Esophagus squamous epithelium (tissue), 5 donors: ENCODE data around the gene GNPTG. TPM values are rescaled to one million over a fixed set of nuclear protein-coding genes. Genes with fewer than 3 reads are reported as not detected.
A peak's percentile ranks its signal among the peaks of the same experiment; 100 is the strongest.

Experiments used
- DNase-seq: peaks from one replicate; lab custom pipeline; 2025; lab: John Stamatoyannopoulos, UW
- H3K27ac ChIP-seq, 4 donors: fragments of 200-600 bp; sonication (generic); one replicate each; pipeline ENCODE4 v1.5.1; 2016 to 2019; ENCODE audit warnings: mild to moderate bottlenecking in 1 of 4
- H3K27me3 ChIP-seq, 4 donors: fragments of 200-600 bp; sonication (generic); 1 replicate in 3 of 4; 2 replicates in 1 of 4; pipeline versions ENCODE4 v1.5.1 to v1.6.0; 2017 to 2021; ENCODE audit warnings: antibody characterized with exemption in 1 of 4
- H3K36me3 ChIP-seq, 3 donors: fragments of 200-600 bp; sonication (generic); one replicate each; pipeline ENCODE4 v1.5.1; 2016 to 2019
- H3K4me1 ChIP-seq, 3 donors: fragments of 200-600 bp; sonication (generic); one replicate each; pipeline ENCODE4 v1.5.1; 2017 to 2019
- H3K4me3 ChIP-seq, 4 donors: fragments of 200-600 bp; sonication (generic); 1 replicate in 3 of 4; 2 replicates in 1 of 4; pipeline ENCODE4 v1.5.1; 2016 to 2019; ENCODE audit warnings: mild to moderate bottlenecking in 2 of 4, moderate library complexity in 1 of 4
- H3K9me3 ChIP-seq, 3 donors: fragments of 200-600 bp; sonication (generic); one replicate each; pipeline ENCODE4 v1.5.1; 2016 to 2019
- POLR2A ChIP-seq, 4 donors: fragments of 450-650 bp; IDR thresholded peaks; one replicate each; pipeline ENCODE4 v1.6.1; 2017; ENCODE audit warnings: antibody characterized with exemption in 4 of 4, mild to moderate bottlenecking in 4 of 4, moderate library complexity in 3 of 4
- WGBS, 2 donors: methylation state at CpG; one replicate each; pipeline ENCODE4 v1.1.5; 2018; 5-methylcytosine and 5-hydroxymethylcytosine counted together
- intact Hi-C: fragments of 100-400 bp; cut with DNase I; formaldehyde crosslinking; loops from one replicate; pipeline ENCODE4 v1.15.0; 2022
- total RNA-seq, 4 donors: library from RNA; depleted of rRNA; stranded (reverse); fragments of >200 nt; gene quantifications; one replicate each; pipeline ENCODE4 v1.1.0, GENCODE V29; 2016
- TF ChIP-seq, protein P1 (sequence below), 6 experiments: fragments of 450-650 bp in 4 of 6; fragments of 200-600 bp in 2 of 6; sonication (generic) in 2 of 6; IDR thresholded peaks; one replicate each; pipeline ENCODE4 v1.5.1; 2016 to 2019; ENCODE audit warnings: antibody characterized with exemption in 6 of 6, mild to moderate bottlenecking in 4 of 6, moderate library complexity in 4 of 6
- donor health status: DM: yes; HTN: yes; CAD: no.

The GNPTG gene
- total RNA-seq, 4 donors from 2014 or later: 21.6 to 46.9 (median 37.8) TPM

DNA sequence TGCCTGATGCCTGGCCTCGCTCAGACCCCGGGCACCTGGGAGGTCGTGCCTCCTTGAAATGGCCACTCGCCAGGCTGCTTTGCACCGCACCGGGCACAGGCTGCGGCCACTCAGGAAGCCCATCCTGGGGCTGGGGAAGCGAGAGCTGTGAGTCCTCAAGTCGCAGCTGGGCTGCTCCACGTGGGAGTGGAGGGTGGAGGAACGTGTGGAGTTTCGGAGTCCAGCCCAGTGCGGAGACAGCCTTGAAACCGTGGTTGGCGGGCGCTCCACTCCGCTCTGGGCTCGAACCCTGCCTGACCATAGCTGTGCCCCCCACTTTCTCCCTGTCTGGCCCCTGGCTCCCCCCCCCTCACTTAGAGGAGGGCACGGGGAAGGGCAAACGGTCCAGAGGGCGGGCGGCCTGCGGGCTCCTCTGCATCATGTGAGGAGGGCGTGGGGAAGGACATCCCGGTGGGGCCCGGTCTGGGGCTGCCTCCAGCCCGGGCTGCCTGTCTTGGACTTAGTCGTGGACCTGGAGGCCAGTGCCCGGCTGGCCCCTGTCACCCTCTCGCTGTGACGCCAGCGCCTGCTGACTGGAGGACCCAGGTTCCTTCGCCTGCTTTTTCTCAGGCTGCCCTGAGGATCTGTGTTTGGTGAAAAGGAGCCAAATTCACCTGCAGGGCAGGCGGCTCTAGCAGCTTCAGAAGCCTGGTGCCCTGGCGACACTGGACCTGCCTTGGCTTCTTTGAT is 39.8 kb upstream of the GNPTG start:
- Histone ChIP-seq H3K9me3 (no peaks in the 10 kb centered on the region), H3K27ac (peak overlapping the region in 3 of 4 donors; percentile 77 to 99 (median 99)), H3K36me3 (peaks cover 33 to 46% (median 34%) of the 10 kb centered on the region in 3 donors), H3K4me3 (peak overlapping the region; percentile 68 to 93 (median 82)), H3K27me3 (no peaks in the 10 kb centered on the region), H3K4me1 (peaks cover 24 to 62% (median 36%) of the 10 kb centered on the region in 3 donors)
- TF ChIP-seq, protein P1, sequence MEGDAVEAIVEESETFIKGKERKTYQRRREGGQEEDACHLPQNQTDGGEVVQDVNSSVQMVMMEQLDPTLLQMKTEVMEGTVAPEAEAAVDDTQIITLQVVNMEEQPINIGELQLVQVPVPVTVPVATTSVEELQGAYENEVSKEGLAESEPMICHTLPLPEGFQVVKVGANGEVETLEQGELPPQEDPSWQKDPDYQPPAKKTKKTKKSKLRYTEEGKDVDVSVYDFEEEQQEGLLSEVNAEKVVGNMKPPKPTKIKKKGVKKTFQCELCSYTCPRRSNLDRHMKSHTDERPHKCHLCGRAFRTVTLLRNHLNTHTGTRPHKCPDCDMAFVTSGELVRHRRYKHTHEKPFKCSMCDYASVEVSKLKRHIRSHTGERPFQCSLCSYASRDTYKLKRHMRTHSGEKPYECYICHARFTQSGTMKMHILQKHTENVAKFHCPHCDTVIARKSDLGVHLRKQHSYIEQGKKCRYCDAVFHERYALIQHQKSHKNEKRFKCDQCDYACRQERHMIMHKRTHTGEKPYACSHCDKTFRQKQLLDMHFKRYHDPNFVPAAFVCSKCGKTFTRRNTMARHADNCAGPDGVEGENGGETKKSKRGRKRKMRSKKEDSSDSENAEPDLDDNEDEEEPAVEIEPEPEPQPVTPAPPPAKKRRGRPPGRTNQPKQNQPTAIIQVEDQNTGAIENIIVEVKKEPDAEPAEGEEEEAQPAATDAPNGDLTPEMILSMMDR (IDR thresholded peaks at IDR 0.05): no peak
- TF ChIP-seq POLR2A (IDR thresholded peaks at IDR 0.05): no peak
- WGBS, 2 donors: 19 to 30% methylated on average over 4 to 8 of the region's 35 CpGs
- DNase-seq: no peak
- intact Hi-C loops: no loop called here

DNA sequence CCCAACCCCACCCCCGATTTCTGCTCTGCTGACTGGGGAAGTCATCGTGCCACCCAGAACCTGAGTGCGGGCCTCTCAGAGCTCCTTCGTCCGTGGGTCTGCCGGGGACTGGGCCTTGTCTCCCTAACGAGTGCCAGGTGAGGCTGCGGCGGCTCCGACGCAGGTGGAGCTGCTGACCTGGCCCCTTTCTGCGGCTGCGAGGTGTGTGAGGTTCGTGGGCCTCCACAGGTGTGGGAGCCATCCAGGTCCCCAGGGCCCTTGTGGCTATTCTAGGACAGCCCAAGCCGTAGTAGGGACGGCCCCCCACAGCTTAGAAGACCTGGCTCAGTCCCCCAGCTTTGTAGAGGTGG is 39.3 kb upstream of the GNPTG start:
- TF ChIP-seq POLR2A (IDR thresholded peaks at IDR 0.05): no peak
- TF ChIP-seq, protein P1 (IDR thresholded peaks at IDR 0.05): no peak
- Histone ChIP-seq H3K36me3 (peaks cover 37 to 52% (median 40%) of the 10 kb centered on the region in 3 donors), H3K9me3 (no peaks in the 10 kb centered on the region), H3K27me3 (no peaks in the 10 kb centered on the region), H3K27ac (peak overlapping the region in 3 of 4 donors; percentile 77 to 99 (median 99)), H3K4me1 (peaks cover 24 to 62% (median 36%) of the 10 kb centered on the region in 3 donors), H3K4me3 (peak overlapping the region in 2 of 4 donors; percentile 85 to 93)
- WGBS, 2 donors: 81 to 90% methylated on average over 2 to 12 of the region's 16 CpGs
- intact Hi-C loops: no loop called here
- no peak for DNase-seq

DNA sequence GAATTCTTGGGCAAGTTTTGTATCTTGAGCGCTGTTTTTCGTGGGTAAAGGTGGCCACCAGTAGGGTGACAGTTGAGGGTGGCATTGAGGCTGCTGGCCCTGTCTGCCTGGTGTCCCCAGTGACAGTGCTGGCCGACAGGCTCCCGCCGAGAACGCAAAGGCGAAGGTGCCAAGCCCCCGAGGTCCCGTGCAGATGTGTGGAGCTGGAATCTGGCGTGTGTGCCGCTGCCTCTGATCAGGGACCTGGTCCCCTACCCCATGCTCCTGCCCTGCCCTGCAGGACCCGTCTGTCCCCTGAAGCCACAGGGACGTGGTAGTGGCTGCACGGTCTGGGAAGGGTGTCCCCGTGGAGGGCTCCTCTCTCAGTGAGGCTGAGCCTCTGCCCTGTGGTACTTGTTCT is 38.8 kb upstream of the GNPTG start:
- peaks cover 40 to 56% (median 44%) of the 10 kb centered on the region in 3 donors for H3K36me3 ChIP-seq
- no peak overlapping the region for H3K4me3 ChIP-seq
- 90 to 100% methylated on average over 1 to 2 of the region's 15 CpGs for WGBS, 2 donors
- TF ChIP-seq, protein P1 (IDR thresholded peaks at IDR 0.05): no peak
- TF ChIP-seq POLR2A (IDR thresholded peaks at IDR 0.05): no peak
- peaks cover 24 to 60% (median 36%) of the 10 kb centered on the region in 3 donors for H3K4me1 ChIP-seq
- no peaks in the 10 kb centered on the region for H3K27me3 ChIP-seq
- intact Hi-C loops: no loop called here
- H3K27ac ChIP-seq: no peak overlapping the region
- DNase-seq: no peak
- H3K9me3 ChIP-seq: no peaks in the 10 kb centered on the region

DNA sequence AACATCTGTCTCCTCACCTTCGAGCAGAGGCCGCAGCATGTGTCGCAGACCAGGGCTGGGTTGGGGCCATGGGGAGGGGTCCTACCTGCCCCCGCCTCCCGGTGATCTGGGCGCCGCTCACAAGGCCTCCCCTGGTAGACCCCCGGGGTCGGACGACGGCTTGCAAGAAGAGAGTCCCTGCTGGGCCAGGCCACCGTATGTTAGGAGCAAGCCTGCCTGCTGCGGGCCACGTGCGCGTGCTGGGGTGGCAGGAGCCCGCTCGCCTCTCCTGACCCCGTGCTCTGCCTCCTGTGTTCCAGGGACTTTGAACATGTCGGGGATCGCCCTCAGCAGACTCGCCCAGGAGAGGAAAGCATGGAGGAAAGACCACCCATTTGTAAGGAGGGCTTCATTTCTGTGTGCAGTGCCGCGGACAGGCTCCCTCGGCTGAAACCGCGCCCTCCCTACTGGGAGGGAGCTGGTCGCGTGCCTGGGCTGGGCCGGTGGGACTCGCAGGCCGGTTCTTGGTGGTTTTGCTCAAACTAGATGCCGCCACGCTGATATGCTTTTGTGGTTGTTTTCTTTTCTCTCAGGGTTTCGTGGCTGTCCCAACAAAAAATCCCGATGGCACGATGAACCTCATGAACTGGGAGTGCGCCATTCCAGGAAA is 37.9 kb upstream of the GNPTG start:
- 89 to 90% methylated on average over 2 to 14 of the region's 38 CpGs for WGBS, 2 donors
- peaks cover 48 to 66% (median 54%) of the 10 kb centered on the region in 3 donors for H3K36me3 ChIP-seq
- no peaks in the 10 kb centered on the region for H3K9me3 ChIP-seq
- TF ChIP-seq, protein P1 (IDR thresholded peaks at IDR 0.05): no peak
- TF ChIP-seq POLR2A (IDR thresholded peaks at IDR 0.05): no peak
- no peak overlapping the region for H3K27ac ChIP-seq
- no peaks in the 10 kb centered on the region for H3K27me3 ChIP-seq
- H3K4me3 ChIP-seq: no peak overlapping the region
- H3K4me1 ChIP-seq: peaks cover 24 to 52% (median 36%) of the 10 kb centered on the region in 3 donors
- no peak for DNase-seq
- intact Hi-C loops: no loop called here
